Stimulated activated CD8-positive, alpha-beta memory T cell treated with anti-CD3 and anti-CD28 coated beads, Interleukin-12 subunit alpha, Interleukin-12 subunit beta, amount 100 ng/mL, for 1 hour (primary cell): ENCODE results near the gene QSOX1.

Source experiments
- DNase-seq: peaks from one replicate; pipeline ENCODE4 v3.0.0-alpha.2; 2020; ENCODE audit warnings: low read depth

The QSOX1 gene

GRCh38 chr1:180145446-180145845, 9.2 kb upstream of the QSOX1 start:
- no peak for DNase-seq

DNA sequence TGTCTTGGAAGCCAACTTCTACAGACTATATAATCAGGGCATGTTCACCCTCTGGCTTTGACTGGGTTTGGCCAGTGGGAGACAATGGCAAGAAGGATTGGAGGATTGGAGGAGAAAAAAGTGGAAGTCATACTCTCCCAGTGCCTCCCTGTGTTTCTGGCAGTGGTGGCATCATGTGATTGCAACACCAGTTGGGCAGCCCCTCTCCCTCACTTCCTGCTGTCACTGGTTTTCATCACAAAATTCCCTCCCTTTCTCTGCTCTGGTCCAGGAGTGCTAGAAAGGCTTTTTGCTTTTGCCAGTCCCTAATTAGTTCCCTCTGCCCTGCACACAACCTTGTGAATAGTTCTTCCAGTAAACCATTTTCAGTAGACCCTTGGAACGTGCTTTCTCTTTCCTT, 3.7 kb upstream of the QSOX1 start:
- no peak for DNase-seq

DNA sequence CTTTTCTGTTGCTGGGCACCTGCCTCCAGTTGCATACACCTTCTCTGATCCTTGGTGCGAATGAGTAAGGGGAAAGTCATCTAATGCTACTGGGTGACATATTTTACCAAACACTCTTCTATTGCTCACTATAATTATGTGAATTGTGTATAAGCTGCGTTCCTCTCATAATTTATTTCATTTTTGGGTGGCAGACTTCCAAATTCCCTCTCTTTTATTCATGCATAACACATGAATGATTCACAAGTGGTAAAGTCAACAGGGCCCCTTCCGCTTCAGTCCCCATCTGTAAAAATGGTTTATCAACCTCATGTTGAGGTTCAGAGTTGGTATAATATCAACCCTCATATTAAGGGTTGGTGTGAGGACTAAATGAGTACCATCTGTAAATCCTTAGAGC, 3.2 kb upstream of the QSOX1 start:
- DNase-seq = no peak

GRCh38 chr1:180152588-180152987, 2.1 kb upstream of the QSOX1 start:
- no peak for DNase-seq

- no peak for DNase-seq
Measured at GRCh38 chr1:180153032-180153431, 1.6 kb upstream of the QSOX1 start.

- no peak for DNase-seq
Measured at GRCh38 chr1:180154003-180154324, 705 bp upstream of the QSOX1 start.

DNA sequence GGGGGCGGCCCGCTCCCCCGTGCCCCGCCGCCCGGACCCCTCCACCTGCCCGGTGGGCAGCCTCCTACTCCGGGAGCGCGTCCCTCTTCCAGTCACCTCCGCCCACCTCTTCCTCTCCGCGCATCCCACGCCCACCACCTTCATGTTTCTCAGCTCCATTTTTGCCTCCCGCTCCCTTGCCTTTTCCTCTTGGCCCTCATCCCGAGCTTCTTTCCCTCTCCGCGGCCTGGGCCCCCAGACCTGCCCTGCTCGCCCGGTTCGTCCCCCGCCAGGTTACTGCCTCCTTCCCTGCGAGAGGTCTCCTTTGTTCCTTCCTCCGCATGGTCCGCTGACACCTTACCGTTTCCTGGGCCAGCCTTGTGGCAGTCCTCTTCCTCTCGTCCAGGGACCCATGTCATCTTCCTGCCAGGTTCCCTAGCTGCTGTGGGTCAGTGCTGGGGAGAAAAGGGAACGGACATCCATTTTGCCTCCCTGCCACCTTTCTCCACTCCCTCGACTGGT, 563 bp downstream of the QSOX1 start:
- no peak for DNase-seq

- no peak for DNase-seq
Measured at GRCh38 chr1:180156201-180156600, 1.5 kb downstream of the QSOX1 start.

- DNase-seq = no peak
Measured at GRCh38 chr1:180156631-180157091, 2.0 kb downstream of the QSOX1 start.

DNA sequence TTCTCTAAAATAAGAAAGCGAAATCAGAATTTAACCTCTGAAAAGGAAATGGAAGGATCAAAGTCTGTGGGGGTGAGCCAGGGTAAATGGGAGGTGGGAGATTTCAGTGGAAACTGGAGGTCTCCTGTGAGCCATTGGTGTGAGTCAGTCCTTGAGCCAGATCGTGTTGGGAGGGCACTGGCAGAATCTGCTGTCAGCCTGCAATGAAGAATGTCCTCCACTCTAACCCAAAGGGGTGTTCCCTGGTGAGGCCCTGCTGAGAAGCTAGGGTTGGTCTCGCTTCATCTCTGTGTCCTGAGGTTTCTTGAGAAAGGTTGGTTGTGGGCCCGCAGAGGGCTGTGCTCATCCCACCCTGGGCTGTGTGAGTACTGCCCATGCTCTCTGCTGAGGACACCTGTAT, 2.4 kb downstream of the QSOX1 start:
- DNase-seq = no peak

GRCh38 chr1:180157576-180158057, 2.9 kb downstream of the QSOX1 start:
- no peak for DNase-seq

- no peak for DNase-seq
Measured at GRCh38 chr1:180158149-180159147, 3.8 kb downstream of the QSOX1 start.

- no peak for DNase-seq
Measured at GRCh38 chr1:180160357-180160756, 5.7 kb downstream of the QSOX1 start.

- DNase-seq = no peak
Measured at GRCh38 chr1:180163041-180163440, 8.4 kb downstream of the QSOX1 start.

- DNase-seq = no peak
Measured at GRCh38 chr1:180165096-180165495, 10.4 kb downstream of the QSOX1 start.

GRCh38 chr1:180165509-180166435, 11.1 kb downstream of the QSOX1 start:
- DNase-seq = no peak

- DNase-seq = no peak
Measured at GRCh38 chr1:180166436-180166800, 11.7 kb downstream of the QSOX1 start.

GRCh38 chr1:180167021-180167701, 12.5 kb downstream of the QSOX1 start:
- no peak for DNase-seq

GRCh38 chr1:180167721-180168467, 13.2 kb downstream of the QSOX1 start:
- no peak for DNase-seq

- peak; percentile 11 for DNase-seq
Measured at GRCh38 chr1:180168786-180169639, 14.3 kb downstream of the QSOX1 start.
